ENCODE data around the gene LEP.
"Not testable (repeated sequence)": the region's sequence is repeated elsewhere in the genome, so short reads cannot be mapped to it uniquely, and the experiment has no call there.

Gene LEP

GRCh38 chr7:128267595-128267924 lies 26.5 kb downstream of the LEP start:
- DNase-seq (ENCODE audit: extremely low spot score, insufficient read length, low read depth) (no peak), FAIRE-seq (no peak)

GRCh38 chr7:128268233-128268632 lies 27.2 kb downstream of the LEP start:
- DNase-seq (ENCODE audit: extremely low spot score, insufficient read length, low read depth) = no peak
- no peak for FAIRE-seq

GRCh38 chr7:128270826-128271272 lies 29.8 kb downstream of the LEP start:
- no peak for DNase-seq (ENCODE audit: extremely low spot score, insufficient read length, low read depth)
- FAIRE-seq = no peak

- FAIRE-seq (no peak), DNase-seq (ENCODE audit: extremely low spot score, insufficient read length, low read depth) (no peak)
Observed at GRCh38 chr7:128271471-128271941, 30.4 kb downstream of the LEP start.

GRCh38 chr7:128271942-128272481 lies 30.9 kb downstream of the LEP start:
- no peak for FAIRE-seq

GRCh38 chr7:128274246-128274883 lies 33.3 kb downstream of the LEP start:
- DNase-seq (ENCODE audit: extremely low spot score, insufficient read length, low read depth) = no peak
- FAIRE-seq = no peak

More at GRCh38 chr7:128271942-128272481, 30.9 kb downstream of the LEP start:
- no peak for DNase-seq (ENCODE audit: extremely low spot score, insufficient read length, low read depth)

- FAIRE-seq (no peak), DNase-seq (ENCODE audit: extremely low spot score, insufficient read length, low read depth) (no peak)
Observed at GRCh38 chr7:128274884-128275603, 34.0 kb downstream of the LEP start.

GRCh38 chr7:128275681-128276080 lies 34.6 kb downstream of the LEP start:
- no peak for FAIRE-seq
- no peak for DNase-seq (ENCODE audit: extremely low spot score, insufficient read length, low read depth)

GRCh38 chr7:128278366-128278765 lies 37.3 kb downstream of the LEP start:
- DNase-seq (ENCODE audit: extremely low spot score, insufficient read length, low read depth) (no peak), FAIRE-seq (no peak)

GRCh38 chr7:128279124-128279713 lies 38.1 kb downstream of the LEP start:
- FAIRE-seq = no peak

GRCh38 chr7:128280451-128280850 lies 39.4 kb downstream of the LEP start:
- not testable (repeated sequence) for FAIRE-seq; DNase-seq (ENCODE audit: extremely low spot score, insufficient read length, low read depth)

More at GRCh38 chr7:128279124-128279713, 38.1 kb downstream of the LEP start:
- DNase-seq (ENCODE audit: extremely low spot score, insufficient read length, low read depth) = no peak

- no peak for FAIRE-seq
- DNase-seq (ENCODE audit: extremely low spot score, insufficient read length, low read depth) = no peak
Observed at GRCh38 chr7:128281605-128282380, 40.7 kb downstream of the LEP start.

- DNase-seq (ENCODE audit: extremely low spot score, insufficient read length, low read depth) (no peak), FAIRE-seq (no peak)
Observed at GRCh38 chr7:128284102-128284501, 43.0 kb downstream of the LEP start.

- no peak for FAIRE-seq
- DNase-seq (ENCODE audit: extremely low spot score, insufficient read length, low read depth) = no peak
Observed at GRCh38 chr7:128287556-128287955, 46.5 kb downstream of the LEP start.

- DNase-seq (ENCODE audit: extremely low spot score, insufficient read length, low read depth); FAIRE-seq: not testable (repeated sequence)
Observed at GRCh38 chr7:128298004-128298403, 56.9 kb downstream of the LEP start.

GRCh38 chr7:128299109-128299607 lies 58.1 kb downstream of the LEP start:
- FAIRE-seq (no peak), DNase-seq (ENCODE audit: extremely low spot score, insufficient read length, low read depth) (no peak)

- DNase-seq (ENCODE audit: extremely low spot score, insufficient read length, low read depth) (no peak), FAIRE-seq (no peak)
Observed at GRCh38 chr7:128302139-128302538, 61.1 kb downstream of the LEP start.

- FAIRE-seq (no peak), DNase-seq (ENCODE audit: extremely low spot score, insufficient read length, low read depth) (no peak)
Observed at GRCh38 chr7:128303133-128303532, 62.1 kb downstream of the LEP start.

GRCh38 chr7:128303643-128304042 lies 62.6 kb downstream of the LEP start:
- no peak for DNase-seq (ENCODE audit: extremely low spot score, insufficient read length, low read depth)
- FAIRE-seq = no peak

GRCh38 chr7:128304212-128304611 lies 63.1 kb downstream of the LEP start:
- DNase-seq (ENCODE audit: extremely low spot score, insufficient read length, low read depth) = no peak
- FAIRE-seq = no peak
